HEK293 (cell line): Measurements from ENCODE around the gene FTO.

ENCODE experiments used
- HOXA7 ChIP-seq: sonication (generic); formaldehyde crosslinking; IDR thresholded peaks from 2 replicates; pipeline ENCODE4 v1.8.1; 2022; ENCODE audit warnings: missing genetic modification reagents, borderline replicate concordance
- HOXC10 ChIP-seq: sonication (generic); formaldehyde crosslinking; IDR thresholded peaks from 2 replicates; pipeline ENCODE4 v1.8.1; 2023; ENCODE audit warnings: mild to moderate bottlenecking, missing genetic modification reagents
- HOXD13 ChIP-seq: sonication (generic); formaldehyde crosslinking; IDR thresholded peaks from 2 replicates; pipeline ENCODE4 v1.8.0; 2022; ENCODE audit warnings: missing genetic modification reagents, borderline replicate concordance
- KLF7 ChIP-seq: fragments of 450-650 bp; formaldehyde crosslinking; IDR thresholded peaks from 2 replicates; pipeline ENCODE4 v1.5.1; 2016; ENCODE audit warnings: missing biosample characterization, missing genetic modification characterization, borderline replicate concordance
- KLF9 ChIP-seq: fragments of 450-650 bp; formaldehyde crosslinking; IDR thresholded peaks from 2 replicates; pipeline ENCODE4 v1.5.1; 2016; ENCODE audit warnings: missing biosample characterization, missing genetic modification characterization, low read depth
- MZF1 ChIP-seq: fragments of 450-650 bp; formaldehyde crosslinking; IDR thresholded peaks from 2 replicates; pipeline ENCODE4 v1.5.1; 2017; ENCODE audit warnings: missing biosample characterization, missing genetic modification characterization, borderline replicate concordance
- PATZ1 ChIP-seq: fragments of 450-650 bp; formaldehyde crosslinking; IDR thresholded peaks from 2 replicates; pipeline ENCODE4 v1.5.1; 2016; ENCODE audit warnings: missing biosample characterization, missing genetic modification characterization
- PRDM2 ChIP-seq: fragments of 450-650 bp; formaldehyde crosslinking; IDR thresholded peaks from 2 replicates; pipeline ENCODE4 v1.5.1; 2016; ENCODE audit warnings: missing biosample characterization, missing genetic modification characterization, borderline replicate concordance
- ZBTB48 ChIP-seq: fragments of 450-650 bp; formaldehyde crosslinking; IDR thresholded peaks from 2 replicates; pipeline ENCODE4 v1.5.1; 2016; ENCODE audit warnings: missing biosample characterization, missing genetic modification characterization
- ZFP37 ChIP-seq: fragments of 450-650 bp; formaldehyde crosslinking; IDR thresholded peaks from 2 replicates; pipeline ENCODE4 v1.5.1; 2016; ENCODE audit warnings: missing biosample characterization, missing genetic modification characterization
- ZNF148 ChIP-seq: fragments of 450-650 bp; formaldehyde crosslinking; IDR thresholded peaks from 2 replicates; pipeline ENCODE4 v1.5.0; 2017; ENCODE audit warnings: missing biosample characterization, missing genetic modification characterization, borderline replicate concordance
- ZNF248 ChIP-seq: fragments of 450-650 bp; formaldehyde crosslinking; IDR thresholded peaks from 2 replicates; pipeline ENCODE4 v1.5.1; 2017; ENCODE audit warnings: missing biosample characterization, missing genetic modification characterization
- ZNF280D ChIP-seq: fragments of 450-650 bp; formaldehyde crosslinking; IDR thresholded peaks from 2 replicates; pipeline ENCODE4 v1.5.1; 2016; ENCODE audit warnings: missing biosample characterization, missing genetic modification characterization
- ZNF324 ChIP-seq: fragments of 450-650 bp; formaldehyde crosslinking; IDR thresholded peaks from 2 replicates; pipeline ENCODE4 v1.5.1; 2016; ENCODE audit warnings: missing biosample characterization, missing genetic modification characterization
- ZNF341 ChIP-seq: fragments of 450-650 bp; formaldehyde crosslinking; IDR thresholded peaks from 2 replicates; pipeline ENCODE4; 2016; ENCODE audit warnings: low read depth, missing biosample characterization, missing genetic modification characterization
- ZNF354C ChIP-seq: fragments of 450-650 bp; formaldehyde crosslinking; IDR thresholded peaks from 2 replicates; pipeline ENCODE4 v1.5.1; 2016; ENCODE audit warnings: missing biosample characterization, missing genetic modification characterization, low read depth, borderline replicate concordance
- ZNF513 ChIP-seq: fragments of 450-650 bp; IDR thresholded peaks from 2 replicates; pipeline ENCODE4 v1.5.1; 2018; ENCODE audit warnings: missing biosample characterization, missing genetic modification characterization
- ZNF530 ChIP-seq: fragments of 450-650 bp; formaldehyde crosslinking; IDR thresholded peaks from 2 replicates; pipeline ENCODE4 v1.5.1; 2016; ENCODE audit warnings: low read depth, missing biosample characterization, missing genetic modification characterization
- ZNF560 ChIP-seq: fragments of 450-650 bp; formaldehyde crosslinking; IDR thresholded peaks from 2 replicates; pipeline ENCODE4 v1.5.1; 2017; ENCODE audit warnings: missing biosample characterization, missing genetic modification characterization, borderline replicate concordance
- ZNF571 ChIP-seq: fragments of 450-650 bp; formaldehyde crosslinking; IDR thresholded peaks from 2 replicates; pipeline ENCODE4 v1.5.0; 2017; ENCODE audit warnings: missing biosample characterization, missing genetic modification characterization
- ZNF580 ChIP-seq: fragments of 450-650 bp; formaldehyde crosslinking; IDR thresholded peaks from 2 replicates; pipeline ENCODE4 v1.5.1; 2016; ENCODE audit warnings: missing biosample characterization, missing genetic modification characterization
- ZNF677 ChIP-seq: fragments of 450-650 bp; IDR thresholded peaks from 2 replicates; pipeline ENCODE4 v1.5.0; 2018; ENCODE audit warnings: missing biosample characterization, mild to moderate bottlenecking, missing genetic modification characterization, moderate library complexity
- ZNF707 ChIP-seq: fragments of 450-650 bp; formaldehyde crosslinking; IDR thresholded peaks from 2 replicates; pipeline ENCODE4 v1.5.1; 2016; ENCODE audit warnings: missing biosample characterization, missing genetic modification characterization
- ZNF830 ChIP-seq: fragments of 450-650 bp; IDR thresholded peaks from 2 replicates; pipeline ENCODE4 v1.5.0; 2018; ENCODE audit warnings: missing biosample characterization, missing genetic modification characterization, low read depth, mild to moderate bottlenecking, moderate library complexity

The FTO gene

GRCh38 chr16:54050459-54051210 is 346.7 kb downstream of the FTO start (continued):
- TF ChIP-seq PRDM2 (tag by site-specific recombination) = no peak
- peak; percentile 72; the same call in 1 of the 2 replicates for TF ChIP-seq HOXD13 (CRISPR knock-in tag)
- no peak for TF ChIP-seq PATZ1 (tag by site-specific recombination)
- TF ChIP-seq ZNF513 (tag by site-specific recombination) = peak; percentile 64
- no peak for TF ChIP-seq ZNF530 (tag by site-specific recombination)
- TF ChIP-seq ZNF280D (tag by site-specific recombination) = no peak
- no peak for TF ChIP-seq ZNF341
- no peak for TF ChIP-seq MZF1
- TF ChIP-seq ZNF354C (tag by site-specific recombination) = no peak
- no peak for TF ChIP-seq ZNF148 (tag by site-specific recombination)
- no peak for TF ChIP-seq ZNF324
- no peak for TF ChIP-seq ZBTB48 (tag by site-specific recombination)
- no peak for TF ChIP-seq ZFP37 (tag by site-specific recombination)
- peak; percentile 46; the same call in 1 of the 2 replicates for TF ChIP-seq KLF7
- no peak for TF ChIP-seq ZNF707 (tag by site-specific recombination)
- TF ChIP-seq HOXC10 = no peak
- no peak for TF ChIP-seq ZNF248 (tag by site-specific recombination)
- no peak for TF ChIP-seq ZNF830 (tag by site-specific recombination)
- TF ChIP-seq HOXA7 (CRISPR knock-in tag) = no peak
- TF ChIP-seq ZNF560 = no peak
- no peak for TF ChIP-seq KLF9 (tag by site-specific recombination)
- no peak for TF ChIP-seq ZNF571 (tag by site-specific recombination)
- TF ChIP-seq ZNF580 (tag by site-specific recombination) = peak; percentile 91; the same call in 1 of the 2 replicates
- TF ChIP-seq ZNF677 (tag by site-specific recombination) = no peak
